ENCODE data around the gene ZNF506. TPM values are rescaled to one million over a fixed set of nuclear protein-coding genes. Genes with fewer than 3 reads are reported as not detected.

Gene ZNF506
- total RNA-seq, 1 experiment from 2014 or later = 0.42 TPM

GRCh38 chr19:19749117-19749907, 72.2 kb downstream of the ZNF506 start:
- DNase-seq (ENCODE audit: low read depth, low spot score) (no peak), ATAC-seq (no peak)
- no peaks in the 10 kb centered on the region for H3K4me1 ChIP-seq (ENCODE audit: control insufficient read depth in 1 of 2, insufficient read depth in 2 of 2, low read length in 2 of 2)
- no peak overlapping the region for H3K4me2 ChIP-seq (ENCODE audit: low read length)
- ChIA-PET RAD21 (ENCODE audit: low non-redundant PET in 1 of 2, low total read pairs in 2 of 2, uncharacterized antibody in 2 of 2, unreplicated experiment in 2 of 2) (no interaction called here), CTCF (no interaction called here), POLR2A (no interaction called here)
- H2AFZ ChIP-seq (ENCODE audit: low read depth, low read length, poor library complexity, severe bottlenecking) = no peak overlapping the region
- H3K27me3 ChIP-seq (ENCODE audit: insufficient read depth, low read length) = no peaks in the 10 kb centered on the region
- BruUV-seq (replicated peaks) = no TSS peak
- H3K9me3 ChIP-seq (ENCODE audit: control insufficient read depth in 1 of 2, insufficient read depth in 1 of 2, low read depth in 1 of 2, low read length in 2 of 2) = no peaks in the 10 kb centered on the region
- no peak overlapping the region for H3K4me3 ChIP-seq (replicated peaks in 1 of 2; ENCODE audit: low read depth in 1 of 2, low read length in 2 of 2)
- H3K9me2 ChIP-seq (ENCODE audit: insufficient read depth) = no peaks in the 10 kb centered on the region
- H3K9ac ChIP-seq (ENCODE audit: low read length) = no peak overlapping the region
- H3K27ac ChIP-seq (ENCODE audit: low read depth, low read length) = no peak overlapping the region
- intact Hi-C loops (cut with micrococcal nuclease) = no loop called here
- TF ChIP-seq ATF3 (IDR thresholded peaks at IDR 0.05) = no peak
- no peaks in the 10 kb centered on the region for H3K79me2 ChIP-seq (ENCODE audit: insufficient read depth, low read length)
- H4K20me1 ChIP-seq (ENCODE audit: insufficient read depth) = no peaks in the 10 kb centered on the region
- H3K36me3 ChIP-seq (ENCODE audit: control insufficient read depth in 1 of 2, insufficient read depth in 2 of 2, low read length in 2 of 2) = no peaks in the 10 kb centered on the region

GRCh38 chr19:19748249-19748938, 73.2 kb downstream of the ZNF506 start:
- CTCF ChIA-PET = no interaction called here
- Histone ChIP-seq H4K20me1 (ENCODE audit: insufficient read depth) (no peaks in the 10 kb centered on the region), H3K4me2 (ENCODE audit: low read length) (no peak overlapping the region), H3K36me3 (ENCODE audit: control insufficient read depth in 1 of 2, insufficient read depth in 2 of 2, low read length in 2 of 2) (no peaks in the 10 kb centered on the region), H2AFZ (ENCODE audit: low read depth, low read length, poor library complexity, severe bottlenecking) (no peak overlapping the region), H3K4me3 (replicated peaks in 1 of 2; ENCODE audit: low read depth in 1 of 2, low read length in 2 of 2) (no peak overlapping the region), H3K27ac (ENCODE audit: low read depth, low read length) (no peak overlapping the region), H3K4me1 (ENCODE audit: control insufficient read depth in 1 of 2, insufficient read depth in 2 of 2, low read length in 2 of 2) (no peaks in the 10 kb centered on the region), H3K9me3 (ENCODE audit: control insufficient read depth in 1 of 2, insufficient read depth in 1 of 2, low read depth in 1 of 2, low read length in 2 of 2) (no peaks in the 10 kb centered on the region), H3K9ac (ENCODE audit: low read length) (no peak overlapping the region), H3K79me2 (ENCODE audit: insufficient read depth, low read length) (no peaks in the 10 kb centered on the region), H3K9me2 (ENCODE audit: insufficient read depth) (no peaks in the 10 kb centered on the region), H3K27me3 (ENCODE audit: insufficient read depth, low read length) (no peaks in the 10 kb centered on the region)
- ATAC-seq (no peak), DNase-seq (ENCODE audit: low read depth, low spot score) (no peak)
- RAD21 ChIA-PET (ENCODE audit: low non-redundant PET in 1 of 2, low total read pairs in 2 of 2, uncharacterized antibody in 2 of 2, unreplicated experiment in 2 of 2) = no interaction called here
- TF ChIP-seq ATF3 (IDR thresholded peaks at IDR 0.05) = no peak
- TF ChIP-seq CTCF (IDR thresholded peaks at IDR 0.05 in 2 of 3, conservative IDR thresholded peaks at IDR 0.05 in 1 of 3; ENCODE audit: borderline replicate concordance in 1 of 3, insufficient read depth in 1 of 3, low read depth in 2 of 3, low read length in 2 of 3) = no peak
- no peak for TF ChIP-seq RAD21 (IDR thresholded peaks at IDR 0.05; ENCODE audit: low read depth)
- no peak for TF ChIP-seq CEBPB (IDR thresholded peaks at IDR 0.05; ENCODE audit: low read depth)
- no peak for TF ChIP-seq EZH2phosphoT487 (IDR thresholded peaks at IDR 0.05; ENCODE audit: borderline replicate concordance)
- POLR2A ChIA-PET = no interaction called here
- no TSS peak for BruUV-seq (replicated peaks)
- intact Hi-C loops (cut with micrococcal nuclease) = no loop called here
